Kidney tubule cell (primary cell): ENCODE results near the gene MOXD1.

Experiments used
- DNase-seq: peaks from one replicate; pipeline ENCODE4 v3.0.0-alpha.2; 2018; ENCODE audit warnings: low spot score

The MOXD1 gene

DNA sequence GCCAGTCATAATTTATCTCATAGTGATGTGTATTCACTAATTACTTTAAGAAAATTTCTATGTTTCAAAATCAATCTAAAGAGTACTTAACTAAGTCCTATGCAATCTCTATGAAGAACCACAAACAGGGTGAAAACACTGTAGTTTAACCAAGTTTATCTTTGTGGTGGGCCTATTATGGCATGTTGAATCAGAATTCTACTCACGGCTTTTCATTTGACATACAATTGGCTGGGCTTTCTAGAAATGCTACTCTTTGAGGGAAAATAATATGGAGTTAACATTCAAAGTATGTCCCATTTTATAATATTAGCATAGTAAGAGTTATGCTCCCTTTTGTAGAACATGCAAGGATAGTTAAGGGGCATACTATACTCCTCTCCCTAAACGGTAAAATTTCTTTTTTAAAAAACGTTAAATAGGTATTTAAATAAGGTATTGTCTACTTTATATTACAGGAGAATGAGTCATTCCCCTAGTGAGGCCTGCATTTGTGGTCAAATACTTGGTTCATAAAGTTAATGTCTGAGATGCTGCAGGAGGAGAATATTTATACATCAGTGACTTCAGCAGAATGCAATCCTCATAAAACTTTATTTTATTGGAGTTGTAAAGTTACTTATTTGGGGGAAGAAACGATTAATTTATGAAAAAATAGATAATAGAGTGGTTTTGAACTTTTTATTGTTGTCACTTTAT lies 1.8 kb downstream of the MOXD1 start:
- peak; percentile 53 for DNase-seq

- DNase-seq, result no peak
Observed at GRCh38 chr6:132395015-132395597, 6.2 kb downstream of the MOXD1 start.

- peak; percentile 54 for DNase-seq
Observed at GRCh38 chr6:132392792-132393191, 8.5 kb downstream of the MOXD1 start.

- DNase-seq, result no peak
Observed at GRCh38 chr6:132392270-132392646, 9.0 kb downstream of the MOXD1 start.

DNA sequence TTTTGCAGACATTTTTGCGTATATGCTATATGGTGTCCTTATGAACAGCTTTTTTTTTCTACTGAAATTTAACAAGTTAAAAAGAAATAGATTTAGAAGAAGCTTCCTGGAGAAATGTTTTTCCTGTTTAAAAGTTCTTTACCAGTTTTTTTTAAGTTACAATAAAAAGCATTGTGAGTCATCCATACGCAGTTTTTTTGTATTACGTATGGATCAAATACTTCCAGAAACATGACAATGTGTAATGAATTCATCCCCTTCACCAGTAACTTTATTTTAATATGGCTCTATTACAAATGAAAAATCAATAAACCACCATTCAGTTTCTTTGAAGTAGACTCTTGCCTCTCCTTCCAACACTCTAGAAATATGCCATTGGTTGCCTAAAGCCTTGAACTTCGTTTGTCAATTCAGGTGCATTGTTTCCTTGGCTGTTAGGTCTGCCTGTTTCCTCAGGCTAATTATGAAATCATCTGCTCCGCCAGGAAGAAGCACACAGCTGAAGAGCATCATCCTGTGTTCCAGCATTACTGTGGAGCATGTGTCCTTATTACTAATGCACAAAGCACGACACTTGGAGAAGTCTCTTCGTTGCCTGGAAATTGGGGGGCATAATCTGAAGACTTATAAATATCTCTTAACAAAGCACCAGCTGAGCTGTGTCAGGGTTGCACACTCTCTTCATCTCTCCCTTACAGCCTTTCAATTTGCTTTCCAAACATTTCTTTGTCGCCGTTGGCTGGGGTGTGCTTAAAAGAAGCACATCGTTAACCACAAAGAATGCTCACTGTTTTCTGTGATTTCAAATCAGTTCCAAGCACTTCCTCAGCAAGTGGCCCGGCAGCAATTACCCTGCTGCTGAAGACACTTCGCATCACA lies 9.6 kb downstream of the MOXD1 start:
- DNase-seq, result peak; percentile 79

- DNase-seq, result no peak
Observed at GRCh38 chr6:132390451-132390850, 10.8 kb downstream of the MOXD1 start.

DNA sequence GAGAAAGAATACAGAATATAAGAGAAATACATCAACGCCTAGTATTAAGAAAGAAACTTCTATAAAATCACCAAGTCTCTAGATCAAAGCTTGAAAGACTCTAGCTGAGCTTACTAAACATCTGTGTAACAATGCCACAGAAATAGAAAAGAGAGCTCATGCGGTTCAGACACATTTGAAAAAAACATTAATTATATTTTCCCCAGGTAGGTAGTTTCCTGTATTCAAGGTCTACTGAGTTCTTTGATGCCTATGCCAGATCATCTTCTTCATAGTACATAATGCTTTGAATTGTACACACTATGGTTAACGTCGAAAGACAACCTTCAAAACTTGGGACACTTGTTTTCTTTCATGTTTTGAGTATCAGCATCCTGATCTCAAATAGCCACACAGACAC lies 11.3 kb downstream of the MOXD1 start:
- no peak for DNase-seq

DNA sequence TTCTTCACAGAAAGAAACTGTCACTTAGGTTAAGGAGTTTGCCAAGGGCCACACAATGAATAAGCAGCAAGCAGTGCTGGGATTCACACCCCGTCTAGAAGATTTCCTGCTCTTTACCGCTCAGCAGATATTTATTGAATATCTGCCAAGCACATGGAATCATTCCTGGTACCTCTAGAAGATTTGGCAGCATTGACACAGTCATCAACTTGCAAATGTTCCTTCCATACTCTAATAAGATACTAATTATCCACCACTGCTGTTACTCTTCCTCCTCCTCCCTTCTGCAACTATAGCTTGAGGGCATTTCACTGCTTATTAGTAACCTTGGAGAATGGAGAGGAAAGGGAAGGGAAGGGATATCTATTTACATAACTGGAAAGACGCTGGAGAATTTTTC lies 13.0 kb downstream of the MOXD1 start:
- DNase-seq, result peak; percentile 40

GRCh38 chr6:132382630-132383175 lies 18.6 kb downstream of the MOXD1 start:
- DNase-seq, result no peak

- DNase-seq, result no peak
Observed at GRCh38 chr6:132381381-132381780, 19.9 kb downstream of the MOXD1 start.

- DNase-seq, result no peak
Observed at GRCh38 chr6:132380358-132381029, 20.8 kb downstream of the MOXD1 start.

GRCh38 chr6:132369526-132369925 lies 31.7 kb downstream of the MOXD1 start:
- peak; percentile 6 for DNase-seq

- no peak for DNase-seq
Observed at GRCh38 chr6:132368916-132369481, 32.3 kb downstream of the MOXD1 start.

DNA sequence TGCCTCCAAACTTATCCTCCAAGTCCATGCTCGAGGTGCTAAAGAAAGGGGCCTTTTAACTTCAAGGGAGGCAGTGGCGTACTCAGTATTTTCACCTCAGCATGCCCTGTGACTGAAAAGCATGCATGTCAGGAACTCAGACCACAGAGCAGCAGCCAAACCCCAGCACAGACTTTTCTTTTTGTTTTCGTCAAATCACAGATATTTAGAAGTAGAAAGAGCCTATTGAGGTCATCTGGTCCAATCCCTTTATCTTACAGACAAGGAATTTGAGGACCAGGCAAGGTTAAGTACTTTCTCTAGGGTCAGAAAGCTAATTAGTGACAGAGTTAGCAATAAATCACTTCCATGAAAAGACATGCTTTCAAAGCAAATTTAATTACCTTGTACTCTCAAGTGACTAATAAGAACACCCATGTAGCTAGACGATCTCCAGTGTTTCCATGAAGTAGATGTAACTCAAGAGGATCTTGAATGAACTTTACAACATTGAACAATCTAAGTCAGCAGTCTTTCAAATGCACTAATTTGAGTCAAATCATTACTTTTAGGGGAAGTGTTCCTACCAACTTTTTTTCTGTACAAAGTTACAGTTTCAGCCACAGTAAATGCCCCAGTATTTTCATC lies 35.9 kb downstream of the MOXD1 start:
- peak; percentile 24 for DNase-seq

DNA sequence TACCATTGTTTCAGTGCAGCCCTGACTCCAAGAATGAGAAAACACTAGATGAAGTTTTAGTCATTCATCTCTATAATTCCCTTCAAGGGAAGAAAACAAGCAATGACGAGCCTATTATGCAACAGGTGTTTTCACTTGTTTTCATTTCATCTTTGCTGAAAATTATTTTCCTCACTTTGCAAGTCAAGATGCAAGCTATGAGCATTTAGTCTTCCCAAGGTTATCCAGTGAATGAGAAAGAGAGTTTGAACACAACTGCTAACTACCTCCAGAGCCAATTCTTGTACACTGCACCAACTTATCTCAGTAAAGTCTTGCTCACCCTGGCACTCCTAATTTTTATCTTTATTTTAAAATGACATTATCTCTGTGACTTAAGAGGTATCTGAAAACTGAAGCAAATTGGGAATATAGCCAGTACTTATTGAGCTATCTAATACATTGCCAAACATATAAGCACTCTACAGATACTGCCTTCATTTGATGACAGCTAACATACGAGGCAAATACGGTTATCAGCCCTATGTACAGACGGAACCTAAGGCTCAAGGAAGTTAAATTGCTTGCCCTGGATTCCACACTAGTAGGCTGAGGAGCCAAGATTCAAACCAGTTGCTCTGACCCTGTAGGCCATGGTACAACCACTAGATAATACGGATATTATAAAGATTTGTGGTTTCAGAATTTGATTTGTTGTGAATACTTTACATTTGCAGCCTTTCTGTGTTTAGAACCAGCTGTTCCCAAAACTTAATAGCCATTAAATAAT lies 36.8 kb downstream of the MOXD1 start:
- DNase-seq, result no peak

DNA sequence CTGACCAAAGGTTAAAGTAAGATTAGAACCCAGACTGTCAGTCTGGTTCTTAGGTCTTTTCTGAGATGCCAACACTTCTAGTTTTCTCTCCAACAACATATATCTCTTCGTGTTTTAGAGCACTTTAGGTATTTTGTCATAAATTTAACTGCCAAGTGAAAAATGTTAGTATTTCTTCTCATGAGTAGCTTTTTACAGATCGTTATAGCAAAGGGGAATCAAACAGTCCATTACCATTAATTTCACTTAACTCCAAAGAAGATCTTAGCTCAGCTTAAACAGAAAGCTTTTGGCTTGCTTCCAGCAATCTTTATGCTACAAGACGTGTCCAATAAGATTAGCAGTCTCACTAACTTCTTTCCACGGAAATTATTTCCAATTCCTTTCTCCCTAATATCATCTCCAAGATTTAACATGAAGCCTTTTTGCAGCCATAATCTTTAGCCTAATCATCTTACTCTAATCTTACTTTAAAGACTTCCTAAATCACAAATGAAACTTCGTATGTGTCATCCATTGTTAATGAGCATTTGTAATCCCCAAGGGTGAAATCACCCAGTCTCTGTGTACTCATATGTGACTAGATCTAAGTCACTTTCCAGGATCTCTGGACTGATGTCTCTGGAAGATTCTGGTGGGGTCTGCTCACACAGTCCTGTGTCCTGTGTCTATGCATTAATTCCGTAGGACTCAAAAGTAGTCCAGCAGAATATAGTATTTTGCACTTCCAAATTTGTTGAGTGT lies 38.7 kb downstream of the MOXD1 start:
- DNase-seq, result peak; percentile 42

GRCh38 chr6:132361101-132361500 lies 40.2 kb downstream of the MOXD1 start:
- no peak for DNase-seq

DNA sequence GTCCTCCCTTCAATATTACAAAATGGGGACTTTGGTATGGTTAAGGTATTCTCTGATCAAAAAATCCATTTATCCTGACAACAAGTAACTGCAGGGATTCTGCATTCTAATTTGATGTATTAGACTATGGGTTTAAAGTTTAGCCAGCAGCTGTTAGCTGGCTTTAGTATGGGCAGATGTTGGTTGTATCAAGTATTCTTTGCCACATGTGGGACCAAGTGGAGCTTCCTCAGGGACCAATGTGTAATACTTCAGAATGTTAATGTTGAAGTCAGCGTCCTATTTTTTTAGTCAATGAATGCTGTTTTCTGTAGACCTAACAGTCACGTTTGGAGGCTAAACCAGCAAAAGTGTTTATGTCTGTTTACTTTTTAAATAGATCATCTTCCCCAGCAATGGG lies 41.4 kb downstream of the MOXD1 start:
- no peak for DNase-seq

DNA sequence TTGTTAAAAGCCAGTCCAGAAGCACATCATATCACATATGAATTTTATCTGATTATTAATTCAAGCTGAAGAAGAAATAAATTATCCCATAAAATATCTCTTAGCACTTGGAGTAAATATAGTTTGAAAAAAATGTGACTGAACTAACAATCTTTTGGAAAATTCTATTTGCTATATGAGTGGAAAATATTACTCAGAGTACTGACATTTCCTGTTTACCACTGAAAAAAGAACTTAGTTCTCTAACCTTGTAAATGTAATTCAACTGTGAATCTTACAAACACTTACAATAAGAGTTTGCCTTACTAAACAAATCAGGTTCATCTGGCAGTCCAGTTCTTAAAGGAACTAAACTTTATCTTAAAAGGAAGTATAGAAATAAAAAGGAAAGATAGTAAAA lies 44.2 kb downstream of the MOXD1 start:
- DNase-seq, result no peak
